GM15510 (cell line): ENCODE measurements around the gene C3orf20.

Source experiments
- POLR2A ChIP-seq: IDR thresholded peaks from 3 replicates; pipeline ENCODE4 v1.6.1; 2011; ENCODE audit warnings: borderline replicate concordance; ENCODE audit not compliant: insufficient read length; ENCODE audit errors: extremely low read depth

C3orf20 gene

DNA sequence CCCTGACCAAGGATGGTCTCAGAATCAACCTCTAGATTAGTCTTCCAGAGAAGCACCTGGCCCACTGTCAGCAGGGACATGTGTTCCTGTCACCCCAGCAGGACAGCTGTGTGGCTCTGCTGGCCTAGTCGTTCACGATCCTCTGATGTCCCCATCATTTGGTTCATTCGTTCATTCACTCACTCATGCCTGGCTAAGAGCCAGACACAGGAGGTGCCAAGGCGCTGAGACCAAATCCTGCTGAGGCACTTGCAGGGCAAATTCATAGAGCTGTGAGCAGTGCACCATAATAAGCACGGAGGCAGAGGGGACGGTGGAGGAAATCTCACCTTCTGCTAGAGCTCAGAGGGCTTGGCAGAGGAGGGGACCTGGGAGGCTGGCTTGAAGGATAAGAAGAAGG, 93.9 kb downstream of the C3orf20 start:
- TF ChIP-seq POLR2A, result no peak

DNA sequence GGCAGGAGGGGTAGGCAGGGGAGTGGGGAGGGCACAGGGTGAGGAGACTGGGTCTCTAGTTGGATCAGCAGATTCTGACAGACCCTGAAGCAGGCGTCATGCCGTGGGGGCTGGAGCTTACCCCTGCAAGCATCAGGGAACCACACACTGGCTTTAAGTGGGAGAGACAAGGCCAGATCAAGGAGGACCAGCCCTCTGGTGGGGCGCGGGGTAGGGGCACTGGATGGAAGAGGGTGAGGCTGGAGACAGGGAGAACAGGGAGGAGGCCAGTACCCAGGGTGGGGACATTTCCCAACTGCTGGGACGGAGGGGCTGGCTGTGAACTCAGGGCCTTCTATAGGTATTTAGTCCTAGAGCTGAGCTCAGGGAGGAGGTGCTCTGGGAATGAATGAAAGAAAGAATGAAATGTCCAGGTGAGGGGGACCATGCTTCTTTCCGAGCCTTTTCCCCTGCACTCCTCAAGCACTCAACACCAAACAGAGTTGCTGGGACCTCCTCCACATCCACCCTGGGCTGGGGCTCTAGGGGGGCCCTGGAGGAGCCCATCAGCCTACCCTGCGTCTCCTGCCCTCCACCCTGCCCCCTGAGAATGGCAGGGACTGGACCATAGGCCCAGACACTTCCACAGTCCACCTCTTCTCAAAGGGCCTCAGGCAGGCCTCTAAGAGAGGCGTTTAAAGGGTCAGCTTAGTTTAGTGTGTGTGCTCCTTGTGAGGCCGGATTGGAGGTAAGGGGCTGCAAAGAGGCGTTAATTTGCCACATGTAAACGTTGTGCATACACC, 94.8 kb downstream of the C3orf20 start:
- TF ChIP-seq POLR2A, result no peak

DNA sequence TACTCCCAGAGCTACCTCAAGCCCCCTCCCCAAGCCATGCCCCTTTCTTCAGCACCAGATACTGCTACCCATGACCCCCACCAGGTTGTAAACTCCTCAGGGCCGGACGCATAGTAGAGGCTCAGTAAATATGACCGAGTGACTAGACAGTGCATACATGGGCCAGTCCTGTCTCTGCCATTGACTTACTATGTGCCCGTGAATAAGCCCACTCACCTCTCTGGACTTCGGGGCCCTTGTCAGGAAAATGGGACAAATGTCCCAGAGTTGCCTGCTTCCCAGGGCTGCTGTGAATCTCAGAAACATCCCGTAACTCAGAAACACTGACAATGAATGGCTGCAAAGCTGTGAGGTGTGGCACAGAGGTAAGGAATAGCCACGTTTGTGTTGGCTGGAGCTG, 95.7 kb downstream of the C3orf20 start:
- no peak for TF ChIP-seq POLR2A

DNA sequence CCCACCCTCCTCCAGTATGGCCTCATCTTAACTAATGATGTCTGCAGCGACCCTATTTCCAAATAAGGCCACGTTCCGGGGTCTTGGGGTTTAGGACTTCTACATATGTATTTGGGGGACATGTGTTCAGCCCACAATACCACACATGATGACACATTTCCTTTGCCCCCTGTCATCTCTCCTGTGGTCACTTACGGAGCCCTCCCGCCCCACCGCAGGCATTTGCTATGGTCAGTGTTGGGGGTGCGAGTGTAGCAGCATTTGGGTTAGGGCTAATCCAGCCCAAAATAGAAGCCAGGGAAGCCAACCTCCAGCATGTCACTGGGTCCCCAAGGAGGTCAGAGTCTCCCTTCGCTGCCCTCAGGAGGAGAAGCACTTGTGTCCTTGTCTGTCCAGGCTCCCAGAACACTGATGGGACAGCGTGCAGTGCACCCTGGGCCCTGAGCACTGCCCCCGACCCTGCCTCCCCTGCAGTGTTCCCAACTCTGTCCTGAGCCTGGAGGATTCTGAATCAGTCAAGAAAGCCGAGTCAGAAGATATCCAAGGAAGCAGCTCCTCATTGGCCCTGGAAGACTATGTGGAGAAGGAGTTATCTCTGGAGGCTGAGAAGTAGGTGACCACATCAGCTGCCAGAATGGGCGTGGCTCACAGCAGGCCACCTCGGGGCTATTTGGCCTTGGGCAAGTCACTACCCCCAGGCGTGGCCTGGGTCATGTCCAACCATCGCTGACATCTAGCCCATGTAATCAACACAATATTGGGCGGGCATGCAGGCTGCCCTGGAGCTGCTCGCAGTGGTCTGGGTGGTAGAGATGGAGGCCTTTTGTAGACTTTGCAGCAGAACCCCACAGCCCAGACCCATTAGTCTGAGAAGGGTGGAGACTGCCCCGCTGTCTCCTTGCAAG, 96.9 kb downstream of the C3orf20 start:
- TF ChIP-seq POLR2A, result no peak

GRCh38 chr3:14772533-14773138, 97.7 kb downstream of the C3orf20 start:
- TF ChIP-seq POLR2A, result no peak

DNA sequence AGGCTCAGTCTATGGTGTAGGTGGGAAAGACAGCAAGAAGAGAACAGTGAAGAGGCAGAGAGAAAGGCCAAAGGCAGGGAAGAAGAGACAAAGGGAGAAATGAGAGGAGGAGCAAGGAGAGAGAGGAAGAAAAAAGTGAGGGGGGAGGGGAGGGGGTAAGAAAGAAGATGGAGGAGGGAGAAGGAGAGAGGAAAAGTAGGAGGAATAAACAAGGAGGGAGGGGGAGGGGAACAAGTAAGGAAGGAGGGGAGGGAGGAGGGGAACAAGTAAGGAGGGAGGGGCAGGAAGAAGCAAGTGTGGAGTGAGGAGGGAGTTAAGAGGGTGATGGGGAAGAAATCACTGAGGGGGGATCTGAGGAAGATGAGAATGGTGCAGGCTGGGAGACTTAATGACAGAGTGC, 98.3 kb downstream of the C3orf20 start:
- TF ChIP-seq POLR2A, result no peak

GRCh38 chr3:14773691-14774128, 98.8 kb downstream of the C3orf20 start:
- no peak for TF ChIP-seq POLR2A

DNA sequence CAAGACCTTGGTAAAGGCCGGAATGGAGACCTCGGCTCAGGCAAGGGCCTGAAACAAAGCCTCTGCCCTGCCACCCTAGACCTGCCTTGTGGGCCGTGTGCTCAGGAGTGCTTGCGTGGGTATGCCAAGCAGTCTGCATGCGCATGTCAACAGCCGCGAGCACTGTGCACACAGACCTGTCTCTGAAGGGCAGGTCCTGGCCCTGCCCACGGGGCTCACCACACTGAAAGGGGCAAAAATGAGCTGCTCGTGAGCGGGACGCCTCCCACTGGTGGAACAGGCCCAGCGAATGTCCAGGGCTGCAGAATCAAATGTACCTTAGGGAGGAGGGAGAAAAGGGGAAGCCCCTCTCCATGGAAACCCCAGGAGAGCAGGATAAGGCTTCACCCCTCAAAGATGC, 99.5 kb downstream of the C3orf20 start:
- TF ChIP-seq POLR2A, result no peak

- TF ChIP-seq POLR2A, result no peak
These were observed 100.1 kb downstream of the C3orf20 start for GRCh38 chr3:14775011-14775410.

GRCh38 chr3:14775563-14775962, 100.6 kb downstream of the C3orf20 start:
- TF ChIP-seq POLR2A, result no peak

DNA sequence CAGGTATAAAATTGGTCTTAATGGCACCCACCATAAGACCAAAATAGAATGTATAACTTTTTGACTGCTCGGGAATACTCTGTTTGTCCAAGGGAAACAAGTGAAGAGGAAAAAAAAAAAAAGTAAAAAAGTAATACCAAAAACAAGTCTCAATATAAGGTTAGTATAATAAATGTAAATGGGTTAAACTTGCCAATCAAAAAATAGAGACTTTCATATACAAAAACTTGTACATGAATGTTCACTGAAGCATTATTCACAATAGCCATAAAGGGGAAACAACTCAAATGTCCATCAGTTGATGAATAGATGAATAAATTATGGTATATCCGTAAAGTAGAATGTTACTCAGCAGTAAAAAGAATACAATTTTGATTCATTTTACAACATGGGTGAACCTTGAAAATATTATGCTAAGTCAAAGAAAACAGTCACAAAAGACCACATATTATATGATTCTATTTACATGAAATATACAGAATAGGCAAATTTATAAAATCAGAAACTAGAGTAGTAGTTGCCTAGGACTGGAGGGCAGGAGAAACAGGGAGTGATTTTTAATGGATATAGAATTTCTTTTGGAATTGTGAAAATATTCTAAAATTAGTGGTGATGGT, 104.2 kb downstream of the C3orf20 start:
- TF ChIP-seq POLR2A, result no peak

DNA sequence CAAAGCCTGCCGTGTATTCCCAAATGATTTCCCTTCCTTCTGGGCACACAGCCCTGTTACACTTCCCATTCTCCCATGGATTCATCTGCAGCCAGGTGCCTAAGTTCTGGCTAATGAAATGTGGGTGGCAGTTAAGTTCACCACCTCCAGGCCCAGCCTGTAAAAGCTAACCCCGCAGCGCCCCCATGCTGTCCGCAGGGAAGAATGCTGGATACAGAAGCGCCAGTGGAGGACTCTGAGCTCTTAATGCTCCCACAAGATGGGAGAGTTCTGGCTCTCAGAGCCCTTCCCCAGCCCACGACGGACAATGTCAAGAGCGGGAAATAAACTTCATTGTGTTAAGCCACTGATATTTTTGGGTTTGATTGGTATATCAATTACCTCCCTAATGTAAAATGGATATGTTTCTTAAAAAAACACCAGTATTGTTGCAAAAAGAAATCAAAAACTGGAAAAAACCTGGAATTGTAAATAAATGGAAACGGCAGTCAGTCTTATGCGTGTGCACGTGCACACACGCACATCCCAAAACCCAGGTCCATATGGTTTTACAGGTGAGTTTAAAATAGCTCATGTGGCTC, 106.1 kb downstream of the C3orf20 start:
- no peak for TF ChIP-seq POLR2A

DNA sequence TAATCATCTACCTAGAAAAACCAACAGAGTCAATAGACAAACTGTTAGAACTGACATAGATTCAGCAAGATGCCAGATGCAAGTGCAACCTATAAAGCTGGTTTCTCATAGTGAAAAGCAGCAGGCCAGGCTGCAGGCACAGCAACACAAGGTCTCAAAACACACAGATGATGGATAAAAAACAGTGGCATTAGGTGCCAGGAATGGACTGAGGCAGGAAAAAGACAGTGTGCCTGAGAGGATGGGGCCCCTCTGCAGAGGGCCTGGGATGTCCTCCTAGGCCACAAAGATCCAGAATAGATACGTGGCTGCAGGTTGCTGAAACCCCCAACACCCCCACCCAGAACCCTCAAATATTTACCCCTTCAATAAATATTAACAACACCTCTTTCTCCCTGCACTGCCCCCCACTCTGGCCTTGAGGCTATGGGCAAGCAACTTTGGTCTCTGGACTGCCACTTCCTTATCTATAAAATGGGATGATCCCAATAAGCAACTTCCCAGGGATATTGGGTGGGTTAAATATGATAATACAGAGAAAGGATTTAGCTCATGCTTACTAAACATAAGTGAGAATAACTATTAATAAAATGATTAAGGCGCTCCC, 108.6 kb downstream of the C3orf20 start:
- TF ChIP-seq POLR2A, result no peak

GRCh38 chr3:14784087-14784681, 109.2 kb downstream of the C3orf20 start:
- TF ChIP-seq POLR2A, result no peak
